IMR-90 (cell line): ENCODE data around the gene PAPPA.
A peak's percentile ranks its signal among the peaks of the same experiment; 100 is the strongest.

Experiments used
- BHLHE40 ChIP-seq: fragments of 150-350 bp; IDR thresholded peaks from 2 replicates; pipeline ENCODE4 v1.6.1; 2016; ENCODE audit warnings: mild to moderate bottlenecking, low read depth, low read length
- CTCF ChIP-seq: conservative IDR thresholded peaks from 2 replicates; pipeline ENCODE4 v1.5.1; 2012; ENCODE audit warnings: mild to moderate bottlenecking, low read depth, low read length, improper control_type of control experiment
- FOS ChIP-seq: fragments of 150-350 bp; IDR thresholded peaks from 2 replicates; pipeline ENCODE4 v1.6.1; 2016; ENCODE audit warnings: low read depth, low read length
- MXI1 ChIP-seq: IDR thresholded peaks from 2 replicates; pipeline ENCODE4 v1.6.1; 2012; ENCODE audit warnings: low read depth, mild to moderate bottlenecking, low read length, moderate library complexity, borderline replicate concordance
- NFE2L2 ChIP-seq: fragments of 150-350 bp; IDR thresholded peaks from 2 replicates; pipeline ENCODE4 v1.6.1; 2016; ENCODE audit warnings: low read depth, mild to moderate bottlenecking, low read length
- POLR2A ChIP-seq: IDR thresholded peaks from 2 replicates; pipeline ENCODE4 v1.6.1; 2012; ENCODE audit warnings: mild to moderate bottlenecking, low read depth, low read length
- RFX5 ChIP-seq: IDR thresholded peaks from 2 replicates; pipeline ENCODE4 v1.8.0; 2012; ENCODE audit warnings: low read depth, mild to moderate bottlenecking, low read length, moderate library complexity
- USF2 ChIP-seq: fragments of 150-350 bp; IDR thresholded peaks from 2 replicates; pipeline ENCODE4 v1.6.1; 2017; ENCODE audit warnings: mild to moderate bottlenecking, antibody characterized with exemption, low read length, low read depth

DNA sequence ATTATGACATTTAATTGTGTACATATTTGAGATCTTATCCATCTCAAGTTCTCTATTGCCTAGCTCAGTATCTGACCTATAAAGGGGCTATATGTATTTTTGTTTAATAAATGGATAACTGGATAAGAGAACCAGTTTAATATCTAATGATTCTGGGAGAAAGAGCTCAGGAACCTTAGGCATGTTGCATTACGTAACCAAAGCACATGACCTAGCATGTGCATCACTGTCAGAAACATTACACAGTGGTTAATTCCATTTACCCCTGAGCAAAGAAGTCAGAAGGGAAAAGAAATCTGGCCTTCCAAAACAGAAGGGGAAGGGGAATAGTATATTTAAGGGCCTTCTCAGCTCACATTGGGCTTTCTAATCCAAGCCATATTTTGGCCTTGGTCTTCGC lies 12.3 kb downstream of the PAPPA start:
- no peak for TF ChIP-seq POLR2A
- TF ChIP-seq MXI1, result peak; percentile 86; the same call in 1 of the 2 replicates
- no peak for TF ChIP-seq CTCF
- TF ChIP-seq RFX5, result no peak
- TF ChIP-seq FOS, result no peak
- TF ChIP-seq USF2, result peak; percentile 51; the same call in 1 of the 2 replicates
- no peak for TF ChIP-seq NFE2L2
- TF ChIP-seq BHLHE40, result peak; percentile 38; the same call in 1 of the 2 replicates
